Measurements from ENCODE around the gene XRCC2. TPM values are rescaled to one million over a fixed set of nuclear protein-coding genes. Genes with fewer than 3 reads are reported as not detected.

XRCC2 gene
- total and polyA plus RNA-seq, 10 donors = 0.22 to 5.0 (median 1.0) TPM

DNA sequence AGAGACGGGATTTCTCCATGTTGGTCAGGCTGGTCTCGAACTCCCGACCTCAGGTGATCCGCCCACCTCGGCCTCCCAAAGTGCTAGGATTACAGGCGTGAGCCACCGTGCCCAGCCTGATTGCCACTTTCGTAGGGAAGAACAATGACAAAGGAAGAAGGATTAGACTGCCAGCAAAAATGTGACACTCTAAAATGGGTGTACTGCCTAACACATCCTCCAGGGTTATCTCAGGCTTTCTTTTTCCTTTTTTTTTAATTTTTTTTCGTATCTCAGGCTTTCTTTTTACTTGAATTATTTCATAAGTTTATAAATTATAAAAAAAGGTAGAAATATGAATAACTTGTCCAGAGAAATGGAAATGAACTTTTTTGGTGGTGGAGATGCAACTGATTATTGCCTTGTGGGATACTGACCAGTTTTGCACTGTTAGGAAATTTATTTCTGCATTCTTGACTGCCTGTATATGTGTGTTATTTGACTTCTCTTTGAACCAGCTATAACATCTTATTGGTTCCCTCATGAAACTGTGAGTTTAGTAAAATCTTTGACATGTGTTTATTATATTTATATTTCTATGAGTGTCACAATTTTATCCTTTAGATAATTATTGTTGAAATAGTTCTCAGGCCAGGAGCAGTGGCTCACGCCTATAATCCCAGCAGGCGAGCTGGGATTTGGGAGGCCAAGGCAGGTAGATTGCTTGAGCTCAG, 56.8 kb downstream of the XRCC2 start:
- intact Hi-C loops (cut with DNase I; ENCODE audit: low total_unique reads) = no loop called here
- no peaks in the 10 kb centered on the region for H3K9me3 ChIP-seq
- H3K36me3 ChIP-seq = no peaks in the 10 kb centered on the region
- H3K27ac ChIP-seq = no peak overlapping the region
- H3K4me3 ChIP-seq = no peak overlapping the region
- TF ChIP-seq POLR2AphosphoS5 (IDR thresholded peaks at IDR 0.05) = no peak
- 92 to 97% (median 95%) methylated on average over 11 of the region's 11 CpGs for WGBS, 5 donors
- no peaks in the 10 kb centered on the region for H3K4me1 ChIP-seq
- no peaks in the 10 kb centered on the region for H3K27me3 ChIP-seq (replicated peaks in 1 of 7)
- no peak for DNase-seq

DNA sequence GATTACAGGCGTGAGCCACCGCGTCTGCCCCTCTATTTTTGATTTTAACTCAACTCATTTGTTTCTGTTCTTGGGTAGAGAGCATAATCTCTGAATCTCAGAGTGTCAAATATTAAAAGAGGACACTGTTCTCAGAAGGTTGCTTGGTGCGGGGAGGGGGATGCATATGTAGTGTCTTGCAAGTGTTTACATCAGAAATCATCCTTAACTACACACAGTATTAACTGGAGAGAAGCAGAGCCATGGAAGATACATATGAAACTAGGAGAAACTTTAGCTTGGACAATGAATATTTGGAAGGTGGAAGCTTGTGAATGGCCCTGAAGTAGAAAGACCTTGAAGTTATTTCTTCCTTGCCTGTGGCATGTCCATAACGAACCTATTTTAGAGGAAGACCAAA, 57.5 kb downstream of the XRCC2 start:
- no peak overlapping the region for H3K27ac ChIP-seq
- no peaks in the 10 kb centered on the region for H3K4me1 ChIP-seq
- intact Hi-C loops (cut with DNase I; ENCODE audit: low total_unique reads) = no loop called here
- H3K4me3 ChIP-seq = no peak overlapping the region
- H3K9me3 ChIP-seq = no peaks in the 10 kb centered on the region
- no peak for DNase-seq
- H3K36me3 ChIP-seq = no peaks in the 10 kb centered on the region
- WGBS, 5 donors = 87 to 93% (median 89%) methylated on average over 5 of the region's 5 CpGs
- no peaks in the 10 kb centered on the region for H3K27me3 ChIP-seq (replicated peaks in 1 of 7)
- TF ChIP-seq, protein P1, sequence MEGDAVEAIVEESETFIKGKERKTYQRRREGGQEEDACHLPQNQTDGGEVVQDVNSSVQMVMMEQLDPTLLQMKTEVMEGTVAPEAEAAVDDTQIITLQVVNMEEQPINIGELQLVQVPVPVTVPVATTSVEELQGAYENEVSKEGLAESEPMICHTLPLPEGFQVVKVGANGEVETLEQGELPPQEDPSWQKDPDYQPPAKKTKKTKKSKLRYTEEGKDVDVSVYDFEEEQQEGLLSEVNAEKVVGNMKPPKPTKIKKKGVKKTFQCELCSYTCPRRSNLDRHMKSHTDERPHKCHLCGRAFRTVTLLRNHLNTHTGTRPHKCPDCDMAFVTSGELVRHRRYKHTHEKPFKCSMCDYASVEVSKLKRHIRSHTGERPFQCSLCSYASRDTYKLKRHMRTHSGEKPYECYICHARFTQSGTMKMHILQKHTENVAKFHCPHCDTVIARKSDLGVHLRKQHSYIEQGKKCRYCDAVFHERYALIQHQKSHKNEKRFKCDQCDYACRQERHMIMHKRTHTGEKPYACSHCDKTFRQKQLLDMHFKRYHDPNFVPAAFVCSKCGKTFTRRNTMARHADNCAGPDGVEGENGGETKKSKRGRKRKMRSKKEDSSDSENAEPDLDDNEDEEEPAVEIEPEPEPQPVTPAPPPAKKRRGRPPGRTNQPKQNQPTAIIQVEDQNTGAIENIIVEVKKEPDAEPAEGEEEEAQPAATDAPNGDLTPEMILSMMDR (IDR thresholded peaks at IDR 0.05 in 8 of 11, conservative IDR thresholded peaks at IDR 0.05 in 3 of 11) = no peak
- no peak for TF ChIP-seq POLR2A (IDR thresholded peaks at IDR 0.05)
- no peak for TF ChIP-seq POLR2AphosphoS5 (IDR thresholded peaks at IDR 0.05)

DNA sequence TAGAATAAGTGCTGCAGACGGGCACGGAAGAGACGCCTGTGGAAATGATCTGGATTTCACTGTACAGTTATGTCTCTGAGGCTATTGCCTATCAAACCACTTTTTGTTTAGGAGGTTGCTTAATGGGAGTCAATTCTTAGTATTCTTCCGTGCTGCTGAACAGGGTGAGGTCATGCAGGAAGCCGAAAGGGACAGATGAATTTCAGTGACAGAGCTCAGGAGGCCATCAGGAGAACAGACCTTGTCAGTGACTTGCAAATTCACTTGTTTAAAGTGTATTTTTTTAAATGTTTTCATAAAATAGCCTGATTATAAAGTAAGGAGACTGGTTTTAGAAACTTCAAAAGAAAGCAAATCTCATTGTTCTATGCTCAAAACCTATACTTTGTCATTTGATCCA, 58.9 kb downstream of the XRCC2 start:
- intact Hi-C loops (cut with DNase I; ENCODE audit: low total_unique reads) = no loop called here
- DNase-seq = no peak
- H3K9me3 ChIP-seq = peaks cover 0 to 5% (median 0%) of the 10 kb centered on the region in 8 donors
- 75 to 84% (median 79%) methylated on average over 5 of the region's 5 CpGs for WGBS, 5 donors
- no peak for TF ChIP-seq POLR2A (IDR thresholded peaks at IDR 0.05)
- TF ChIP-seq POLR2AphosphoS5 (IDR thresholded peaks at IDR 0.05) = no peak
- TF ChIP-seq, protein P1 (IDR thresholded peaks at IDR 0.05 in 8 of 11, conservative IDR thresholded peaks at IDR 0.05 in 3 of 11) = no peak
- H3K27me3 ChIP-seq (replicated peaks in 1 of 7) = no peaks in the 10 kb centered on the region
- no peak overlapping the region for H3K27ac ChIP-seq
- H3K4me1 ChIP-seq = no peaks in the 10 kb centered on the region
- H3K36me3 ChIP-seq = no peaks in the 10 kb centered on the region
- H3K4me3 ChIP-seq = no peak overlapping the region

DNA sequence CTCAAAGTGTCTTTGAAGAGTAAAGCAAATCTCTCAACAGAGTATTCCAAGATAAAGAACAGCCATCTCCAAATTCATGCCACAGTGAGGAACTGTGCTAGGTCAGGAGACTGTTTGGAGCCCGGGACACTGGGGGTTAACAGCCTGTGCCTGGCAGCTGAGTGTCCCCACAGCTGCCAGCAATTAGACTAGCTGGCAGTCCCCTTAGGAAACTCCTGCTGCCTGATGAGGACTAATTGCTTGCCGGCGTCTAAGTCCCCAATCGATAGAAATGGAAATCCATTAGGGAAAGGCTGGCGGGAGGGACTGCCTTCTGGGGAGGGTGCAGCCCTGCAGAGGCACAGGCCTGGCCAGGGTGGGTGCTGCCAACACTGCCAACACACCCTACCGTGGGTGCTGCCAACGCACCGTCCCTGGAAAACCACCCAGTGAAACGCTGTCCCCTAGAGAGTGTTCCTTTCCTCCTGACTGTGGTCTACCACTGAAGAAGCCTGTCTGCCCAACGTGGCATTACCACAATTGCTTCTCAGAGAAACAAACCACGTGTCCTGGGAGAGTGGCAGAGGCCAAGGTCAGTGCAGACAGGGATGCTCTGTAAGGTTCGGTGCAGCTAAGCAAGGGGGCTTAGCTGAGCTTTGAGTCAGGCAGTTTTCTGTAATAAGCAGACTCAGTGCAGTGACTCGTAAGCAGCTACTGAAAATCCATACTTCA, 60.8 kb downstream of the XRCC2 start:
- no peaks in the 10 kb centered on the region for H3K36me3 ChIP-seq
- intact Hi-C loops (cut with DNase I; ENCODE audit: low total_unique reads) = no loop called here
- TF ChIP-seq POLR2AphosphoS5 (IDR thresholded peaks at IDR 0.05) (no peak), POLR2A (IDR thresholded peaks at IDR 0.05) (no peak)
- TF ChIP-seq, protein P1 (IDR thresholded peaks at IDR 0.05 in 8 of 11, conservative IDR thresholded peaks at IDR 0.05 in 3 of 11) = no peak
- no peak for DNase-seq
- H3K27me3 ChIP-seq (replicated peaks in 1 of 7) = no peaks in the 10 kb centered on the region
- H3K4me1 ChIP-seq = no peaks in the 10 kb centered on the region
- 48 to 57% (median 51%) methylated on average over 13 of the region's 13 CpGs for WGBS, 5 donors
- peaks cover 0 to 5% (median 0%) of the 10 kb centered on the region in 8 donors for H3K9me3 ChIP-seq
- no peak overlapping the region for H3K4me3 ChIP-seq
- no peak overlapping the region for H3K27ac ChIP-seq
